ENCODE measurements around the gene MYL6. TPM values are rescaled to one million over a fixed set of nuclear protein-coding genes. Genes with fewer than 3 reads are reported as not detected.
"Not testable (repeated sequence)": the region's sequence is repeated elsewhere in the genome, so short reads cannot be mapped to it uniquely, and the experiment has no call there.

The MYL6 gene
- total and polyA plus RNA-seq, 10 donors: 1,063 to 3,098 (median 1,427) TPM

GRCh38 chr12:56115329-56115728 is 42.8 kb upstream of the MYL6 start:
- no peak for TF ChIP-seq POLR2AphosphoS5 (IDR thresholded peaks at IDR 0.05)
- no peak for TF ChIP-seq CTCF (IDR thresholded peaks at IDR 0.05 in 8 of 11, conservative IDR thresholded peaks at IDR 0.05 in 3 of 11)
- no peak for TF ChIP-seq POLR2A (IDR thresholded peaks at IDR 0.05)
- H3K9me3 ChIP-seq: no peaks in the 10 kb centered on the region
- 53 to 66% (median 61%) methylated on average over 10 of the region's 10 CpGs for WGBS, 5 donors
- intact Hi-C loops (cut with DNase I; ENCODE audit: low total_unique reads): no loop called here
- peak overlapping the region; percentile 84 to 98 (median 94) for H3K27ac ChIP-seq
- H3K4me3 ChIP-seq: peak overlapping the region; percentile 56 to 80 (median 74)
- DNase-seq: no peak
- peaks cover 4 to 52% (median 36%) of the 10 kb centered on the region in 6 donors for H3K36me3 ChIP-seq
- H3K4me1 ChIP-seq: peaks cover 15 to 42% (median 34%) of the 10 kb centered on the region in 6 donors
- H3K27me3 ChIP-seq (replicated peaks in 1 of 7): no peaks in the 10 kb centered on the region

- H3K4me3 ChIP-seq: peak within 1 kb of the TSS; percentile 56 to 80 (median 74)
- peak within 1 kb of the TSS; percentile 84 to 98 (median 94) for H3K27ac ChIP-seq
- H3K4me1 ChIP-seq: peaks cover 15 to 54% (median 40%) of the 10 kb centered on the region in 6 donors
- intact Hi-C loops (cut with DNase I; ENCODE audit: low total_unique reads): no loop called here
- peak; percentile 96 for DNase-seq
- no peaks in the 10 kb centered on the region for H3K9me3 ChIP-seq
- H3K36me3 ChIP-seq: peaks cover 0 to 52% (median 35%) of the 10 kb centered on the region in 6 donors
- TF ChIP-seq POLR2AphosphoS5 (IDR thresholded peaks at IDR 0.05) (peak; percentile 68 to 99 (median 94)), POLR2A (IDR thresholded peaks at IDR 0.05) (peak; percentile 71 to 94 (median 93)), CTCF (IDR thresholded peaks at IDR 0.05 in 8 of 11, conservative IDR thresholded peaks at IDR 0.05 in 3 of 11) (peak in 1 of 11 experiments; percentile 24)
- no peaks in the 10 kb centered on the region for H3K27me3 ChIP-seq (replicated peaks in 1 of 7)
- WGBS, 5 donors: 0 to 1% (median 0%) methylated on average over 34 of the region's 34 CpGs
These were observed 41.7 kb upstream of the MYL6 start, which contains the start of gene RPL41 for GRCh38 chr12:56116267-56117081. Gene RPL41 (plus strand): TSS chr12:56116633.

DNA sequence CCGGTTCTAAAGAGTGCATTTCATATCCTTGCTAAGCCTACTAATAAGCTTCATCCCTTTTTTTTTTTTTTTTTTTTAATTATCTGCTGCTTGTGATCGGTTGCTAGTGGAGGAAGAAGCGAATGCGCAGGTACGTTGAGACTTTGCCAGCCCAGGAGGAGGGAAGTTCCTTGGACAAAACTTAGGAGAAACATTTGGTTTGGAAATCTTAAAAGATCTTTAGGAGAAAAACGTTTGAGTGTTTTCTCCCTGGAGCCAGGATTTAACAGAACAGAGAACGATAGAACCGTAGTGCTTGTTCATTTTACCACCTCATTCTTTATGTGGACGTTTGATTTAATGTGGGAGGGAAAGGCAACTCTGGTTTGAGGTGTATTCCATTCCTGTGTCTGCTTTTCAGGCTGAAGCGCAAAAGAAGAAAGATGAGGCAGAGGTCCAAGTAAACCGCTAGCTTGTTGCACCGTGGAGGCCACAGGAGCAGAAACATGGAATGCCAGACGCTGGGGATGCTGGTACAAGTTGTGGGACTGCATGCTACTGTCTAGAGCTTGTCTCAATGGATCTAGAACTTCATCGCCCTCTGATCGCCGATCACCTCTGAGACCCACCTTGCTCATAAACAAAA is 41.0 kb upstream of the MYL6 start:
- peaks cover 15 to 61% (median 41%) of the 10 kb centered on the region in 6 donors for H3K4me1 ChIP-seq
- peaks cover 0 to 52% (median 34%) of the 10 kb centered on the region in 6 donors for H3K36me3 ChIP-seq
- H3K27me3 ChIP-seq (replicated peaks in 1 of 7); H3K9me3 ChIP-seq; intact Hi-C loops (cut with DNase I; ENCODE audit: low total_unique reads); DNase-seq: not testable (repeated sequence)
- peak overlapping the region; percentile 91 to 98 (median 95) for H3K27ac ChIP-seq
- 3 to 5% (median 4%) methylated on average over 12 to 16 of the region's 16 CpGs for WGBS, 5 donors
- peak overlapping the region; percentile 56 to 80 (median 74) for H3K4me3 ChIP-seq

GRCh38 chr12:56117778-56118687 is 40.1 kb upstream of the MYL6 start, which contains the start of gene ZC3H10:
Gene ZC3H10 (plus strand): TSS chr12:56118266. CDS start chr12:56120563, 2,297 bp downstream.
- peak; percentile 100 for DNase-seq
- Histone ChIP-seq H3K27me3 (replicated peaks in 1 of 7) (no peaks in the 10 kb centered on the region), H3K36me3 (peaks cover 0 to 50% (median 27%) of the 10 kb centered on the region in 6 donors), H3K4me1 (peaks cover 15 to 70% (median 41%) of the 10 kb centered on the region in 6 donors), H3K9me3 (no peaks in the 10 kb centered on the region), H3K4me3 (peak within 1 kb of the TSS; percentile 56 to 80 (median 74)), H3K27ac (peak within 1 kb of the TSS; percentile 91 to 98 (median 95))
- TF ChIP-seq POLR2A (IDR thresholded peaks at IDR 0.05): peak in 2 of 3 donors; percentile 37 to 84
- peak; percentile 48 to 81 (median 69) for TF ChIP-seq CTCF (IDR thresholded peaks at IDR 0.05 in 8 of 11, conservative IDR thresholded peaks at IDR 0.05 in 3 of 11)
- TF ChIP-seq POLR2AphosphoS5 (IDR thresholded peaks at IDR 0.05): peak; percentile 98
- WGBS, 5 donors: 0 to 1% (median 1%) methylated on average over 54 to 61 of the region's 61 CpGs
- intact Hi-C loops (cut with DNase I; ENCODE audit: low total_unique reads): no loop called here
